Cerebellar nuclear complex (tissue), 1 donor: Measurements from ENCODE around the gene MRPL21.

Experiments
- DNase-seq, 2 experiments: peaks; one replicate each; lab custom pipeline; 2025; lab: John Stamatoyannopoulos, UW

MRPL21 gene

GRCh38 chr11:68903288-68904247 is at the start of gene MRPL21, which contains the start of gene IGHMBP2:
MRPL21 (minus strand) TSS chr11:68903832; CDS start chr11:68903810, 22 bp downstream.
IGHMBP2 (plus strand) TSS chr11:68903891; CDS start chr11:68903953, 62 bp downstream.
- DNase-seq: no peak

DNA sequence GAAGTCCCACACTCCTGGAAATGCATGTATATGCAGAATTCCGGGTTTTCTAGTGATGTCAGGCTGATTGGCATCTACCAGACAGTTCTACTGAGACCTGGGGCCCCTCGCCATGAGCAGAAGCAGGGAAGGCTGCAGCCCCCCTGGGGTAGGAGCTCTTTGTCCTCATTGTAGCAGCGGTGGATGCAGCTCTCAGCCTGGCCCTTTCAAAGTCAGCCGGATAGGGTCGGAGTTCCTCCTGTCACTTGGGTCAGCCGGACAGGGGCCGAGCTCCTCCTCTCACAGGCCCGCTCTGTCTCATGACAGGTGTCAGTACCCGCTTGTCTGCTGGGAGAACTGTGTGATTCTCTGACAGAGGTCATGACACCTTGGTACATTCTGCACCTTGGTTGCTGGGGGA is 47.1 kb upstream of the MRPL21 start:
- DNase-seq: no peak

DNA sequence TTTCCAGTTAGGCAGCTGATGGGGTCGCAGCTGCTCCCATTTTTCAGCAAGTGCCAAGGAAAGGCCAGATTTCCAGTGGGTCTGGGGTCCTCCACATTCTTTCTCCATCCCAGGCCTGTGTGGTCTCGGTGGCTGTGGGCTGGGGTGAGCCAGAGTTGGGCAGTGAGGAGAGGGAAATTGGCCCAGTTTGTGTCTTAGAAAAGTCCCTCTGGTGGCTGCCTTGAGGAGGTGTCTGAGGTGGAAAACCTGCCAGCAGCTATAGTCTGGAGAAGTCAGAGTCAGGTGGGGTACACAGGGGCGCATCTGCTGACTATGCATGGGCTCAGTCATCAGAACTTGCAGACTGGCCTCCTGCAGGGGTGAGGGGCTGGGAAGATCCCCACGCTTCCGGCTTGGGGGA is 46.6 kb upstream of the MRPL21 start:
- DNase-seq: no peak

GRCh38 chr11:68948935-68949334 is 45.3 kb upstream of the MRPL21 start:
- DNase-seq: no peak

DNA sequence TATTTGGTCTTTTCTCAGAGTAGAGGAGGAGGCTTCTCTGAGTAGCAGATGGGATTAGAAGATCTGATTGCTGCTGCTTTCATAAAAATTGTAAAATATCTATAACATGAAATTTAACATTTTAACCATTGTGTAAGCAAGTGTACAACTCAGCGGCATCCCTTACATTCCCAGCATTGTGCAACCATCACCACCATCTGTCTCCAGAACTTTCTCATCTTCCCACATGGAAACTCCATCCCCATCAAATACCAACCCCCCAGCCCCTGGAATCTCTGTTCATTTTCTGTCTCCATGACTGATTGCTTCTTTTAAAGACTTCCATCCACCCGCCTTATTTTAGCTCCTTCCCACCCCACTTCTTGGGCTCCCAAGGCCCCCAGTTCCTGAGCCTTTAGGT is 44.9 kb upstream of the MRPL21 start:
- no peak for DNase-seq

GRCh38 chr11:68947151-68947550 is 43.5 kb upstream of the MRPL21 start:
- DNase-seq: no peak

- no peak for DNase-seq
Measured at GRCh38 chr11:68946416-68947090, 42.9 kb upstream of the MRPL21 start.

- no peak for DNase-seq
Measured at GRCh38 chr11:68942751-68943271, 39.2 kb upstream of the MRPL21 start.

GRCh38 chr11:68942095-68942620 is 38.5 kb upstream of the MRPL21 start:
- no peak for DNase-seq

DNA sequence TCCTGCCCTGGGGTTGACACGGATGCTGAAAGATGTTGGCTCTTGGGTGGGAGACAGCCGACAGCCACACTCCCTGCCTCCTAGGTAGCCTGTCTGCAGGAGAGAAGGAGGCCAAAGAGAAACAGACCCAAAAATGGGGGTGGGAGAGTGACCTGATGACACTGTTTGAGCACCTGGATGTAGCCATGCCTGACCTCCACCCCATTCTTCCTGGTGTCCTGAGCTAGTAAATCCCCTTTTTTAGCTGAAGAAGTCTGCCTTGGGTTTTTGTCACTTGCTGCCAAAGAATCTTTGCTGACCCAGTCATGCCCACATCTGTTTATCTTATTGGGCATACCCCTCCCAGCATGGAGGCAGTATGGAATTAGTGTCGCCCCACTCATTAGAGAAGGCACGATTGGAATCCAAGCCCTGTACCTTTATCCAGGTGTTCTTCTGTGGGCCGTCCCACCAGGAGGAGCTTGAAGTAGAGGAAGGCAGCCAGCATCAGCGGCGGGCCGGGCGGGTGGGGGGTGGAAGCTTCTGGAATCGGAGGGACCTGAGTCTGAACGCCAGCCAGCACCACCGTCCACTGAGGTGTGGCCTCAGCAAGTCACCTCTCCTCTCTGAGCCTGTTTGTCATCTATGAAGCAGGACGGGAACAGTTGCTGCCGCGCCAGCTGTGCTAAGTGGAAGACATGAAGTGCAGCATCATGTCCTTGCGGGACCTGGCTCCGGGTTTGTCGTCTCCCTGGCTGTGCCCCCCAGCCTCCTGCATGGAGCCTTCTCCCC is 37.9 kb upstream of the MRPL21 start:
- DNase-seq: no peak

DNA sequence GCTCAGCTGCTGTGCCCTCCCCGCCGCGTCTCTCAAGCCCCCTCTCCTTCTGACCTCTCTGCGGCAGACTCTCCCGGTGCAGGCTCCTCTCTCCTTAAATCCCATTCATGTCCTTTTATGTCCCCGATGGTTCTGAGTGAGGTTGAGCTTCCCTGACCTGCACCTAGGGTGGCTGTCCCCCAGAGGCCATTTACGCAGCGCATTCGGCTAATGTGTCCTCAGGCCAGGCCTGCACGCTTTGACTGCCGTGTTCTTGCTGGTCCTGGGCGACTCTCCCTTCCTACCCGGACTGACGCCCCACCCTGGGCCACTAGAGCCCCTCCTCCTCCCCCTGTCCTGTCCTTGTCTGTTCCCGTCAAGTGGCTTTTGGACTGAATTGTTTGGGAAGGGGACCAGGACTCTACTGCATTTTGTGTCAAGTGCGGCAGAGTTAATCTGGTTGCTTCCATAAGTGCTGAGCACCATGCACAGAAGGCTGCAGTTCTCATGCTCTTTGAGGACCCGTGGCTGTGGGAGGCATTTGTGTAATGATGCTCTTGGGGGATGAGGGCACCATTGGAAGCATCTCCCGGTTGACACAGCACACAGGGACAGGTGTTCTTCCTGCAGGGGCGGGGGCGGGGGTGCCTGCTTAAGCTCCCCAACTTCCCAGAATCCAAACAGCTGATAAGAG is 37.2 kb upstream of the MRPL21 start:
- DNase-seq: no peak

GRCh38 chr11:68939583-68940555 is 36.2 kb upstream of the MRPL21 start:
- no peak for DNase-seq

- DNase-seq: no peak
Measured at GRCh38 chr11:68938816-68939582, 35.4 kb upstream of the MRPL21 start.

- peak in 1 of 2 experiments; percentile 40 for DNase-seq
Measured at GRCh38 chr11:68938088-68938487, 34.5 kb upstream of the MRPL21 start.

DNA sequence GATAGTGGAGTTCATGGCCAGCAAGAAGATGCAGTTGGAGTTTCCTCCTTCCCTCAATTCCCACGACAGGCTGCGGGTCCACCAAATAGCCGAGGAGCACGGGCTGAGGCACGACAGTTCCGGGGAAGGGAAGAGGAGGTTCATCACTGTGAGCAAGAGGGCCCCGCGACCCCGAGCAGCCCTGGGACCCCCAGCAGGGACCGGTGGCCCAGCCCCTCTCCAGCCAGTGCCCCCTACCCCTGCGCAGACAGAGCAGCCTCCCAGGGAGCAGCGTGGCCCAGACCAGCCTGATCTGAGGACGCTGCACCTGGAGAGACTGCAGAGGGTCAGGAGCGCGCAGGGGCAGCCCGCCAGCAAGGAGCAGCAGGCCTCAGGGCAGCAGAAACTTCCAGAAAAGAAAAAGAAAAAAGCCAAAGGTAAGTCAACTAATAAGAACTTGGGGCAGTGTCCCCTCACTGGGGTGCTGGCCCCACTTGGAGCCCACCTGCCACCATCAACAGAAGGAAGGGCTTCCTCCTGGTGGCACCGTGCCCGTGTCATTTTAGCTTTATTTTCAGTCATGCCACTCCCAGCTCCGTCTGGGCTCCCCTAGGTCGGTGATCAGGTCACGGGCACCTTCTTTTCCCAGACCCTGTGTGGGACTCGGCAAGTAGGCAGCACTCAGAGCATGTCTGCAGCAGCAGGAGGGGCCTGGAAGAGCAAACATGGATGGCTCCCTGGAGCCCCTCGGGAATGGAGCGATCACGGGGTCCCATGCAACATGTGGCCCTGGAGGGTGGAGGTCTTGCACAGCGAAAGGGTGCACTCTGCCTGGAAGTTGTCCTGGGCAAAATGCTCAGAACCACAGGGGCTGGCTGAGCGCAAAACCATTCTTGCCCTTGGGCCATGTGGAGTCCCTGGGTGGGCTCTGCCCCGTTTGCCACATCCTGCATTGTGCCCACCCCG is 33.3 kb upstream of the MRPL21 start:
- DNase-seq: no peak

GRCh38 chr11:68936358-68936636 is 32.7 kb upstream of the MRPL21 start:
- DNase-seq: no peak

GRCh38 chr11:68935516-68936357 is 32.1 kb upstream of the MRPL21 start:
- no peak for DNase-seq
